HG03095 (cell line): Measurements from ENCODE around the gene NTF3.

Experiments
- ATAC-seq: cut with Tn5 transposase; IDR thresholded peaks from one replicate; pipeline ENCODE4 v1.9.1; 2021; ENCODE audit warnings: moderate library complexity; ENCODE audit not compliant: unreplicated experiment

Gene NTF3

DNA sequence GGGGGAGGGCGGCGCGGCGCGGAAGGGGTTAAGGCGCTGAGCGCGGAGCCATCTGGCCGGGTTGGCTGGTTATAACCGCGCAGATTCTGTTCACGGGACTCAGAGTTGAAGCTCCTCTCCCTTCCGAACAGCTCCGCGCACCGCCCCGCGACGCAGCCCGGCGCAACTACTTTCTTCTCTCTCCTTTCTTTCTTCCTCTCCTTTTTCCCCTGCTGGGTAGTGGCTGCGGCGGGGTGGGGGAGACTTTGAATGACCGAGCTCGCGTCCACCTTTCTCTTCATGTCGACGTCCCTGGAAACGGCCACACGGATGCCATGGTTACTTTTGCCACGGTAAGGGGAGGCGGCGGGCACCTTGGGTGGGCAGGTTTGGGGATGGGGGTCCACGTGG, at the start of gene NTF3:
TSS of gene NTF3 (plus strand) at position 98 of the 390 bp plus-strand sequence. CDS start at position 315, 217 bp downstream.
- ATAC-seq, result no peak

DNA sequence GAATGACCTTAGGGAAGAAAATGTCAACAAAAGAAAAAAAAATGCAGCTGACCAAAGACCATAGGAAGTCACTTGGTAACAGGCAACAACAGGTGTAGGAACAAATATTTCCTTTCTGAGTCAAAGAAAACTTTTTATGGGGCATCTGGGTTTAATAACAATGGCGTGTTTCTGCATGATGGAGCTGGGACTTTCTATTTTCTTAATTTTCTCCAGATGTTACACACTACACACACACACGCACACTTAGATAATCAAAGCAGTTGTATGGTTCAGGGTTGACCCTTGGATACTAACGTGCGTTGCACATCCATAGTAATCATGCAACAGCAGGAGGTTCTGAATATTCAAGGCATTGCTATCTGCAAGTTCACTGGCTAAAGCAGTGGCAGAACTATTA, 47.9 kb upstream of the NTF3 start:
- ATAC-seq, result no peak

DNA sequence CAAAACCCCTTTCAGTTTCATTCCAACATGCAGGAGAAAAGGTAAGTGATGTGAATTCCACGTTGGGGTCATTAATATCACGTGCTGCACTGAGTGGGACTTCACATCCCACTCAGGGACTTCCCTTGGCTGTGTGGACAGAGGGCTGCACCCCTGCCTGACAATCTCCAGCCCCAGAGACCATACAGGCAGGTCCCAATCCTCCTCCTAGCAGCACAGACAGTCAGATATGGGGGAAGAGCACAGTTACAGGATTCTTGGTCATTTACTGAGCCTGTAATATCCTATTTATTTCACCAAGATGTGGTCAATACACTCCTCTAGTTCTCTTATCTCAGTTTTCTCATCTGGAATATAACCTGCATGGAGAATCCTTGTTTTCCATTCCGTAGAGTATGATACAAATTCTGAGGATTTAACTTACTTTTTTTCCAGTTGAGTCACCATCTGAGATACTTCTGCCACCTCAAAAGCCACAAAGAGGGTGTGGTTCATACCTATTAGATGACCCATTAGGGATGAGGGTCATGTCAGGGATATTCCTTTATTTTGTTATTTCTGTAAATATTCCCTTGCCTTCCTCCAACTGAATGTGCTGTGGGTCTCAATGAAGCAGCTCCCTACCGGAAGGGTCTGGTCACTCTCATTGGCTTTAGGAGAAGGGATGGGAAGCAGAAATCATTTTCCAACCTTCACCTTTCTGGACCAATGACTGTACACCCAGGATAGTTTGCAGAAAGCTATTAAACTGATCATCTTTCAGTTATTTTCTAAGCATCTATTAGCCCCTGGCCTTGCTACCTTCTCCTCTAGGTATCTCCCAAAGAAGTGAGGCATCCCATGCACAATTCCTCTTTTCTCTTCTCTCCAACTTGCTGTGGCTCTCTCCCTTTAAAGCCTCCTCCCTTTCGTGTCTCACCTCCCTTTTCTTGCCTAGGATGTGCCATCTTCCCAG, 43.0 kb upstream of the NTF3 start:
- ATAC-seq, result no peak

DNA sequence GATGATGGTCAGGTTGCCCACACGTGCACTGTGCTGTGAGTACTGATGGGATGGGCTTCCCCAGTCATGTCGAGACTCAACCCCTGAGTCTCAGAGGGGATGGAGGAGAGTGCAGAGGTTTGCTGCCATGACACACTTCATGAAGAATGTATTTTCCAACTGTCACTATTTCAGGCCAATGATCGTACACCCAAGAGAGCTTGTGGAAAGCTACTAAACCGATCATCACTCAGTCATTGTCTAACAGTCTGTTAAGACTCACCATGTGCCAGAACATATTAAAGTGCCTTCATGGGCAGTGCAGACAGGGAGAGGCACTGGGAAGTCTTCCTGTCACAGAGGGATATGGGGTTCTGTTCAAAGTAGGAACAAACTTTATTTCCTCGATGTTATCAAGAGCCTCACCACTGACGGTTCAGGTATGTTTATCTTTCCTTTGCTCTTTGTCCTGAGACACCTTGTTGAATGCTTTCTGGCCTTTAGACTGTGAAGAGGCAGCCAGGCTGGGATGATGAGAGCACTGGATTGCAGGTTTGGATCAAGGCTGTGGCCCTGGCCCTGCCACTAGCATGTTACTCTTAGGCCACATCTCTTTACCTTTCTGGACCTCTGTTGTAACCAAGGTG, 41.6 kb upstream of the NTF3 start:
- no peak for ATAC-seq

- ATAC-seq, result no peak
Measured at GRCh38 chr12:5391653-5392052, 40.3 kb upstream of the NTF3 start.

DNA sequence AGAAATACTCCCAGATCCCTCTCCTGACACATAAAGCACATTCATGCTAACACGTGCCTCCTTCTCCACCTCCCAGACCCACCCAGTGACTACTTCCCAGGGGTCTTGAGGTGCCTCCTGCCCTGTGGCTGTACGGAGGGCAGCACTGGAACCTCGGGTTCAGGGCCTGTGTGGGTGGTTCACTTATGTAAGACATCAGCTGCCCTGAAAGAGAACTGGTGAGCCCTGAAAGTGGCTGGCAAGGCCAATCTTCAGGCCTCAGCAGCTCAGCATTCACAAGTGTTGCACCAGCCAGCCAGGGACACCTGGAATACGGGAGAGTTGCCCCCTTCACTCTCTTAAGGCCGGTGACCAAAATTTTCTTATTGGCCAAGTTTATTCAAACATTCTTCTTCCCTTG, 38.9 kb upstream of the NTF3 start:
- ATAC-seq, result no peak

GRCh38 chr12:5395443-5396271, 36.3 kb upstream of the NTF3 start:
- ATAC-seq, result no peak

DNA sequence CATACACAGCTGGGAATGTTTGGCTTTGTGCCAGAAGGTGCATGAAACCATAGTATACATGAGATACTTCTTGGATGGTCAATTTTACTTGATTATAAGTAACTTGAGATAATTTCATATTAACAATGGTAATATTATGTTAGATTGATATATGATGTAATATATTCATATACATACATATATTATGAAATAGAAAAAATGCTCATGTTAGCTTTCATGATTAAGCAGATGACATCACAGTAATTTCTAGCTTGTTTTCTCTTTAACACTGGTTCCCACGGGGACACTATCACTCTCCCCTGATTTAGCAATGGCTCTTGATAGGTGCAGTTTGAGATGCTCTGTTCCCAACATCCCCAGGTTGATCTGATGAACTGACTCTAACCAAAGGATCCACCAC, 35.4 kb upstream of the NTF3 start:
- no peak for ATAC-seq

- no peak for ATAC-seq
Measured at GRCh38 chr12:5399266-5399665, 32.6 kb upstream of the NTF3 start.

GRCh38 chr12:5402009-5402935, 29.6 kb upstream of the NTF3 start:
- ATAC-seq, result no peak

- ATAC-seq, result no peak
Measured at GRCh38 chr12:5403411-5403810, 28.5 kb upstream of the NTF3 start.

- no peak for ATAC-seq
Measured at GRCh38 chr12:5407034-5407856, 24.7 kb upstream of the NTF3 start.

- ATAC-seq, result no peak
Measured at GRCh38 chr12:5409619-5410018, 22.3 kb upstream of the NTF3 start.

GRCh38 chr12:5416571-5416970, 15.3 kb upstream of the NTF3 start:
- no peak for ATAC-seq

GRCh38 chr12:5417500-5417899, 14.4 kb upstream of the NTF3 start:
- ATAC-seq, result no peak

GRCh38 chr12:5428332-5429221, 3.3 kb upstream of the NTF3 start:
- no peak for ATAC-seq

DNA sequence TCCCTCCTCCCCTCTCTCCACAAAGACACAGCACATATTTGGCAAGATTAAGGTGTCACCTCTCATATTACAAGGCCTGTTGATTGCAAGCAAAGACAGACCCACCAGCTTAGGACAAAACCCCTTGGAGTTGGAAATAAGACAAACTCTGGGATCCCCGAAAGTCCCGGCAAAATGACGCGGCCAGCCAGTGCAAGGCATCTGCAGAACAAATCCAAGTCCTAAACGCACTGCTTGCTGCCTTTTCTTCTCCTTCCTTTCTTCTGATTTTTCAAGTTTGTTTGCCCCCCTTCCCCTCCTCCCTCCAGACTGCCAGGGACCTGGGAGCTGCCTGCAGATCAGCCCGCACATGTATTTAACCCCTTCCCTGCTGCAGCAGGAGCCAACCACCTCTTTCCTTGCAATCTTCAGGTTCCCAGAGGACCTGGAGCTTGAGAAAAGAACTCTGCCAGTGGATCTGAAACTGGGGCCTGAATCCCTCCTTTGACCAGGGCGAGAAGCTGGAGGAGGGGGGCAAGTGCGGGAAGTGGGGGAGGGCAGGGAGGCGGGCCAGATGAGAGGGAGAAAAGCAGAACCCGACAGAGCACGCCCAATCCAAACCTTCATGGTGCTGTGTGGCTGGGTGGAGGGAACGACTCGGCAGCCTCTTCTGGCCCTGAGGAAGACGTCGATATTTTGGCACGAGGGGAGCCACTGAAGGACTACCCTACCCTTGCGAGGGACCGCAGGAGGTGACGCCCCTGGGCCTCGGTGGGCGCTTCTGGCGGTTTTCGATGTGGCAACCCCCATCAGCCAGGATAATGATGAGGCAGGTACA, 2.0 kb upstream of the NTF3 start:
- no peak for ATAC-seq
